IPS-20b (cell line): Measurements from ENCODE around the gene CFC1B.
"Not testable (repeated sequence)": the region's sequence is repeated elsewhere in the genome, so short reads cannot be mapped to it uniquely, and the experiment has no call there.

Experiments
- H3K27ac ChIP-seq: one replicate; pipeline ENCODE4 v1.5.1; 2013; ENCODE audit warnings: low read length
- H3K27me3 ChIP-seq: 2 replicates; pipeline ENCODE4 v1.6.1; 2013; ENCODE audit warnings: mild to moderate bottlenecking, low read length, inconsistent platforms; ENCODE audit not compliant: insufficient read depth
- H3K36me3 ChIP-seq: 2 replicates; pipeline ENCODE4 v1.6.1; 2013; ENCODE audit warnings: low read depth, mild to moderate bottlenecking, inconsistent platforms, low read length, moderate library complexity; ENCODE audit not compliant: insufficient read depth
- H3K4me1 ChIP-seq: 2 replicates; pipeline ENCODE4 v1.6.1; 2013; ENCODE audit warnings: mild to moderate bottlenecking, control low read depth, inconsistent platforms, low read length, moderate library complexity; ENCODE audit not compliant: insufficient read depth
- H3K4me3 ChIP-seq: 2 replicates; pipeline ENCODE4 v1.5.1; 2013; ENCODE audit warnings: mild to moderate bottlenecking, low read length, inconsistent platforms
- H3K9ac ChIP-seq: 2 replicates; pipeline ENCODE4 v1.6.1; 2013; ENCODE audit warnings: low read depth, mild to moderate bottlenecking, inconsistent platforms, low read length, moderate library complexity
- H3K9me3 ChIP-seq: 2 replicates; pipeline ENCODE4 v1.6.1; 2013; ENCODE audit warnings: mild to moderate bottlenecking, low read depth, low read length, inconsistent platforms; ENCODE audit not compliant: insufficient read depth

Gene CFC1B

DNA sequence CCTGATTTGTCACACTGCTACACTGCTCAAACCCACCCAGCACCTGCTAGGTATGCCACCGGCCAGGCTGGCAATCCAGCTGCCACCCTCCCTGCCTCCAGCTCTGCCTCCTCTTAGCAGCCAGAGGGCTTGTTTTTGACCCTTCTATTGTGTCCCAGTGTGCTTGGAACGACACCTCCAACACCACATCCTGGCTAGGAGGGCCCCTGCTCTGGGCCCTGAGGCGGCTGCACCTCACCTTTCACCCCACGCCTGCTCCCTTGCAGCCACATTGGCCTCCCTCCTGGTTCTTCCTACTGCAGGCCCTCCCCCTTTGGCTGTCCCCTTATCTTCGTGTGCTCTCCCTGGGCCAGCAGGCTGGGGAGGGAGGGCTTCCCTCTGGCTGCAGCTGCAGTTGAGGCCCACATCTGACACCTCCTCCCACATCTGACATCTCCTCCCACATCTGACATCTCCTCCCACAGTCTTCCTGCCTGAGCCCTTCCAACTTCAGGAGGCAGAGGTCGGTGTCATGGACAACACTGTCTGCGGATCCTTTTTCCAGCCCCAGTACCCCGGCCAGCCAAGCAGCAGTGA, 55.3 kb downstream of the CFC1B start:
- H3K9ac ChIP-seq, H3K36me3 ChIP-seq, H3K4me3 ChIP-seq, H3K9me3 ChIP-seq, H3K27ac ChIP-seq, H3K4me1 ChIP-seq, H3K27me3 ChIP-seq: not testable (repeated sequence)

DNA sequence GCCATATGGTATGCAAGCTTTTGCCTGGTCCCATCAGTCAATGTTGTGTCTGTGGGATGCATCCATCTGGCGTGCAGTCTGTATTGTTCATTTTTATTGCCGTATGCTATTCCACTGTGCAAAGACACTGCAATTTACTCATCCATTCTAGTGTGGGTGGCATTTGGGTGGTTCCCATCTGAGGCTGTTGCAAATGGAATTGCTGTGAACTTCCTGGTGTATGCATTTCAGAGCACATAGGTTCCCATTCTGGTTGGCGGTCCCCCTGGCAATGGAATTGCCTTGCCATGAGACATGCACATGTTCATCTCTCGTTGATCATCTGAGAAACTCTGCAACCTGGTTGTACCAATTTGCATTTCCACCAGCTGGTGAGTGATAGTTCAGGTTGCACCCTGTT, 56.5 kb downstream of the CFC1B start:
- not testable (repeated sequence) for H3K4me1 ChIP-seq, H3K9ac ChIP-seq, H3K4me3 ChIP-seq, H3K9me3 ChIP-seq, H3K36me3 ChIP-seq, H3K27me3 ChIP-seq, H3K27ac ChIP-seq
